ENCODE measurements around the gene RFC3. TPM values are rescaled to one million over a fixed set of nuclear protein-coding genes. Genes with fewer than 3 reads are reported as not detected.
"Not testable (repeated sequence)": the region's sequence is repeated elsewhere in the genome, so short reads cannot be mapped to it uniquely, and the experiment has no call there.

The RFC3 gene
- total and polyA plus RNA-seq, 9 of the 15 experiments (the other 6 are each of a cell fraction or from before 2014, with no cell fraction given), result 31.3 to 94.0 (median 54.0) TPM

DNA sequence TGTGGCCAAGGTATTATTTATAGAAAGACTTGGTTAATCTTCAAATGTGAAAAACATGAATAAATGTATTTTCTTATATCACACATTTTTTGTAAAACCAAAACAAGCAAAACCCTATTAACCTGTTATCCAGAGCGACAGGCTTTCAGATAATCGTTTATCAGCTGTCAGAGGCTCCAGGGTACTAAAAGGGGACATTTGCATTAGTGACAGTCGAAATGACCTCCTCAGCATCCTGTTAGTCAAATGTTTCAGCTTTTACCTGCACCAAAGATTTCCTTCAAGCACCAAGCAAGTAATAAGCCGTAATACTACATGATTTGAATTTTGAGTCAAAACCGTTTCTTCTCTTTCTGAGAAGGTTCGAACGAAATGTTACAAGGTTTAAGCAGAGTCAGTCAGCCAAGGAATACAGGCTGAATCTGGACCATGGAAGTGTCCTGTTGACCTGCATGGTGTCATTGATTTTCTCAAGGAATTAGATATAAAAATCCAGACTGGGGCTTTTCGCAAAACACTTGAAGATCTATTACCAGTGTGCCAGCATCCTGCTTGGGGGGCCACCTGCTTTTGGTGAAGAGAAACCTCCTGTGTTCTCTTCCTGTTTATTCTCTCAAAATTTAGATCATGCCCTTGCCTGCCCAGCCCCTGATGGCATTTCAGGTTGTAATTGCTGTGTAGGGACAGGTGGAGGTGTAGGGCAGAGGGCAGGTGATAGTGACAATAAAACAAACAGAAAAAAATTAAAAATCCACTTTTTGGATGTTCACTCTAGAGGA, 11.3 kb upstream of the RFC3 start (continued):
- TF ChIP-seq, protein P1, sequence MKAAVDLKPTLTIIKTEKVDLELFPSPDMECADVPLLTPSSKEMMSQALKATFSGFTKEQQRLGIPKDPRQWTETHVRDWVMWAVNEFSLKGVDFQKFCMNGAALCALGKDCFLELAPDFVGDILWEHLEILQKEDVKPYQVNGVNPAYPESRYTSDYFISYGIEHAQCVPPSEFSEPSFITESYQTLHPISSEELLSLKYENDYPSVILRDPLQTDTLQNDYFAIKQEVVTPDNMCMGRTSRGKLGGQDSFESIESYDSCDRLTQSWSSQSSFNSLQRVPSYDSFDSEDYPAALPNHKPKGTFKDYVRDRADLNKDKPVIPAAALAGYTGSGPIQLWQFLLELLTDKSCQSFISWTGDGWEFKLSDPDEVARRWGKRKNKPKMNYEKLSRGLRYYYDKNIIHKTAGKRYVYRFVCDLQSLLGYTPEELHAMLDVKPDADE (conservative IDR thresholded peaks at IDR 0.05; ENCODE audit: control insufficient read depth, low read depth, low read length), result no peak
- TF ChIP-seq ZNF253 (CRISPR knock-in tag; conservative IDR thresholded peaks at IDR 0.05) (no peak), EHMT2 (IDR thresholded peaks at IDR 0.05) (no peak)

DNA sequence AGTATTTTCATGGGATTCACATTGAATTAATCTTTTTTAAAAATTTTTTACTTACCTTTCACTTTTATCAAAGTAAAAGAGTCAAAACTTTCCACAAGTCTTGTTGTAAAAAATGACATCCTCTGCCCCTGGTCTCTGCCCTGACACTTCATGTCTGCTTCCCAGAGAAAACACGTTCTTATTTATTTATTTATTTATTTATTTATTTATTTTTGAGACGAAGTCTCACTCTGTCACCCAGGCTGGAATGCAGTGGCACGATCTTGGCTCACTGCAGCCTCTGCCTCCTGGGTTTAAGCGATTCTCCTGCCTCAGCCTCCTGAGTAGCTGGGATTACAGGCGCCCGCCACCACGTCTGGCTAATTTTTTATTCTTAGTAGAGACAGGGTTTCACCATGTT, 5.1 kb upstream of the RFC3 start:
- H2AFZ ChIP-seq (ENCODE audit: low read depth, low read length); H3K4me1 ChIP-seq (replicated peaks in 1 of 2; ENCODE audit: control insufficient read depth in 2 of 2, insufficient read depth in 2 of 2, low read length in 2 of 2); H3K27me3 ChIP-seq (ENCODE audit: control insufficient read depth in 2 of 2, insufficient read depth in 2 of 2, low read length in 2 of 2); H3K27ac ChIP-seq (ENCODE audit: extremely low read depth, low read depth, low read length); H3K79me2 ChIP-seq (ENCODE audit: control insufficient read depth, insufficient read depth, low read length); H3K4me3 ChIP-seq; H3K9me3 ChIP-seq (replicated peaks; ENCODE audit: control insufficient read depth, insufficient read depth, low read depth, low read length); H3K9ac ChIP-seq (ENCODE audit: insufficient read depth in 1 of 2, low read depth in 2 of 2, low read length in 2 of 2); H4K20me1 ChIP-seq (replicated peaks; ENCODE audit: control insufficient read depth, insufficient read depth, low read length); BruUV-seq (replicated peaks); in situ Hi-C loops (cut with MboI); DNase-seq (ENCODE audit: extremely low read depth in 1 of 4, low spot score in 3 of 4); H3K36me3 ChIP-seq (ENCODE audit: control insufficient read depth, insufficient read depth, low read length); H3K4me2 ChIP-seq (ENCODE audit: insufficient read depth, low read length); ATAC-seq; POLR2A ChIA-PET; H3K9me1 ChIP-seq (ENCODE audit: control insufficient read depth, insufficient read depth, low read length); intact Hi-C loops (cut with micrococcal nuclease); FAIRE-seq; CTCF ChIA-PET (ENCODE audit: low intra/inter-chr PET ratio): not testable (repeated sequence)
- WGBS (ENCODE audit: insufficient coverage, low coverage, missing lambda C conversion rate), result 0% methylated on average over 1 of the region's 7 CpGs
